Measurements from ENCODE around the gene TNFAIP8L3.
"Not testable (repeated sequence)": the region's sequence is repeated elsewhere in the genome, so short reads cannot be mapped to it uniquely, and the experiment has no call there.

The TNFAIP8L3 gene

DNA sequence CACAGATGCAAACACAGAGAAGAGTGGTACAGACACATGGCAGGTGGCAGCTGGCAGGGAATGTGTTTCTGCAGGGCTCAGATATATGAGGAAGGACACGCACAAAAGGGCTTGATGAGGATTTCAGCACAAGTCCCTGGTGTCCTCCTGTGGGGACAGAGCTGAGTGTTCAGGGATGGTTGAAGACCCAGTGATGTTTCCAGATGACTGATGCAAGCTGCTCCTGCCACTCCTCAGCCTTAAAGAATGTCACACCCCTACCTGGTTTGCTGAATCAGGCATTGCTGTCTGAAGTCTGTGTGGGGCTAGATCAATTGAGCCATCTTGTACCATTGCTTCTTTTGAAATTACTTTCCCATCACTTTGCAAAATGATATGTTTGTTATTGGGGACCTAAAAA lies 40.2 kb downstream of the TNFAIP8L3 start:
- DNase-seq = no peak

DNA sequence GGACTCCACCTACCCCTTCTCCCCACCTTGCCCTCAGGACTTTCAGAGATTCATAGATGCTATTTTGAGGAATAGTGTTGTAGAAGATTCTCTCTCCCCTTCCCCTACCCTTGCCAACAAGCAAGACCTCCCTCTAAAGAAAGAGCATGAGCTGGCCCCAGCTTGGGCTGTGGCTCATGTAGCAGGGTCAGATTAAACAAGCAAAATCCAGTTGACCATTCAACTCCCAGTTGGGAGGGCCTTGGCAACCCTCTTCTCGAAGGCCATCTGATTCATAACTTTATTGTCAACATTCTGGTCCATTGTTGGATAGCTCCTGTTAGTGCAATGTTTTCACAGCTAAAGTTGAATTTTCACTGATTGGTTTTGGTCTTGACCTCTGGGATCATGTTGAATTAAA lies 41.1 kb downstream of the TNFAIP8L3 start:
- DNase-seq = no peak

DNA sequence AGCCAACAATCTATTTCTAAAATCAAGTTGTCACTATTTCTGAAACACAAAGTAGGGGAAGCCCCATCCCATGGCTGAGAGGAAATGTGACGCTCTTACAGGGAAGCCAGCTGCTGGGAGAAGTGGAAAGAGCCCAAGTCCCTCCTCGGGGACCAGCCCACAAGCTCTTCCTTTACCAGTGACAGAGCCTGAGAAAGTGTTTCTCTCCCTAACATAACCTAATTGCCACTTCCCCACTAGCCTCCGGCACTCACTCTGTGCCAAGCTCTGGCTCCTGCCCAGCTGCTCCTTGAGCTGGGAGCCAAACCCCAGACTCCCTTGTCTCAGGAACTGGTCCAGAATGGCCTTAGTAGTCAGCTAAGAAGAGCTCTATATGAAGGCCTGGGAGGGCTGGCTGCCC lies 42.9 kb downstream of the TNFAIP8L3 start:
- DNase-seq = no peak

GRCh38 chr15:51049081-51049480 lies 45.6 kb downstream of the TNFAIP8L3 start:
- DNase-seq = no peak

DNA sequence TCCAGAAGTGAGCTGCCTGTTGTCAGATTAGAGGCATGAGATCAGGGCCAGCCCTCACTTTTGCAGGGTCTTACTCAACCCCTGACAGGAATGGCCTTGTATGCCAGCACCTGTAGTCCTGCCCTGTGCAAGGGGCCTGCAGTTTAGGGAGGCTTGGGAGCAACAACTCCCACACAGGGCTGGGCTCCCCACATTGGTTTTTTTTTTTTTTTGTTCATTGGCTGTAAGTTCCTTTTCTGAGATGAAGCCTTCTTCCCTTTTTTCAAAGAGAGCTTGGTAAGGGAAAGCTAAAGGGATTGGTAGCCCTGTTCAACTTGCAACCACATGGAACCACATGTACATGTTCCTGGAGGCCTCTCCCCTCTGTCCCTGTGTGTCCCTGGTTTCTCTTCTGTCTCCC lies 46.4 kb downstream of the TNFAIP8L3 start:
- no peak for DNase-seq

DNA sequence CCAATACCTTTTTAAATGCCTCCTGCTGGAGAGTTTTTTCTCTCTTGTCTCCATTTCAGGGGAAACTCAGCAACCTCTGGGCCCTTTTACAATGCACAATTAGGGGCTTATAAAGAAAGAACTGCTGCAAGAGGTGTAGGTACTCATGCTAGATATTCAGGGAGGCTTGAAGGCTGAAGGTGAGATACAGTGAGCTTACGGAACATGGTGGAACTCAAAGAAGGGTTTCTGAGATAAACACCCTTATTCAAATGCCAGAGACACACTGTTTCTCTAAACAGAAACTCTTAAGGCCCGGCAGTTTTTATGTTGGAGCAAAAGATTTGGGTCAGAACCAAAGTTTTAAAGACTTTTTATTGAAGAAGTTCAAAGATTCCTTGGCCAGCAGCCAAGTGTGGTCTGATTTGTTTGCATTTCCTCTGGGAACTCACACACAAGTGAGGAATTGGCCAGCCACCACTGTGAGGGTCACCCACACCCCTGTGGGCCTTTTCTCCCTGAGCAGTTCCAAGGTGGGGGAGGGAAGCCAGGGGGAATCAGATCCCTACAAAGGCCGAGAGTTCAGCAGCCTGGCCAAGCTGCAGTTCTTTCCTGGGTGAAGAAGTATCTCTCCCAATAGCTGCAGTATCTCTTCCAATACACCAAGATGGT lies 47.8 kb downstream of the TNFAIP8L3 start:
- peak; percentile 41 for DNase-seq

DNA sequence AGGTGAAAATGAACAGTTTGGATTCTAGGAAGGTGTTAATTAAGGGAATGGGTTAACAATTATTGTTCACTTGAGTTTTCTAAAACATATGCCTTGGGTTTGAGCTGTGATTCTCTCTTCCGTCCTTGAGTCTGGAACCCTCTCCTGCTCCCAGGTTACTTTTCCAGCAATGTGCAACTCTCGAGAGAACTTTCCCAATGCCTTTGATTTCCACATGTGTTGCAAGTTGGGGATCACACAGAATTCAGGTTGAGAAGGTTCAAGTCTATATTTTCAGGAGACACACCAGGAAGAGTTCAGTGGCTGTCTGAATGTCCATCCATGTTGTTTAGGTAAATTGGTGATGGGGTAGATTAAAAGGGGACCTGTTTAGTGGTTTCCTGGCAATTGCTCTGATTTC lies 48.7 kb downstream of the TNFAIP8L3 start:
- no peak for DNase-seq

GRCh38 chr15:51044037-51044727 lies 50.5 kb downstream of the TNFAIP8L3 start:
- DNase-seq = no peak

GRCh38 chr15:51038974-51039319 lies 55.8 kb downstream of the TNFAIP8L3 start:
- no peak for DNase-seq

- no peak for DNase-seq
These were observed 56.3 kb downstream of the TNFAIP8L3 start for GRCh38 chr15:51038162-51038973.

GRCh38 chr15:51037474-51037873 lies 57.2 kb downstream of the TNFAIP8L3 start:
- DNase-seq = not testable (repeated sequence)

- peak; percentile 67 for DNase-seq
These were observed 63.9 kb downstream of the TNFAIP8L3 start for GRCh38 chr15:51030649-51031316.

DNA sequence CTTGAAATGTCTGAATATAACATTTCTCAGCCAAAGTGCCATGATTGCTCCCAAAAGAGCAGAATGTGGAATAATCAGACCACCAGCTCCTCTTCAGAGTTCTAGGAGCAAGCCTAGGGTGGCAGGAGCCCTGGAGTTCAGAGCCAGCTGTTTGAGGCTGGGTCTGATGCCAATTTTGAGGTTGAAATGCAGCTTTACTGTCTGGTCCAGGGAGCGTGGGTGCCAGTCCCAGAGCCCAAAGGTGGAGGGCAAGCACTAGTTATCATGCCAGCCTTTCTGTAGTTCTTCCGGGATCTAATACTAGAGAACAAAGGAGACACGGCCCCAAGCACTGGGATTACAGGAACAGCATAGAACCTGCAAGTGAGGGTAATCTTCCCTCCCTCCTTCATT lies 69.3 kb downstream of the TNFAIP8L3 start:
- DNase-seq = no peak

DNA sequence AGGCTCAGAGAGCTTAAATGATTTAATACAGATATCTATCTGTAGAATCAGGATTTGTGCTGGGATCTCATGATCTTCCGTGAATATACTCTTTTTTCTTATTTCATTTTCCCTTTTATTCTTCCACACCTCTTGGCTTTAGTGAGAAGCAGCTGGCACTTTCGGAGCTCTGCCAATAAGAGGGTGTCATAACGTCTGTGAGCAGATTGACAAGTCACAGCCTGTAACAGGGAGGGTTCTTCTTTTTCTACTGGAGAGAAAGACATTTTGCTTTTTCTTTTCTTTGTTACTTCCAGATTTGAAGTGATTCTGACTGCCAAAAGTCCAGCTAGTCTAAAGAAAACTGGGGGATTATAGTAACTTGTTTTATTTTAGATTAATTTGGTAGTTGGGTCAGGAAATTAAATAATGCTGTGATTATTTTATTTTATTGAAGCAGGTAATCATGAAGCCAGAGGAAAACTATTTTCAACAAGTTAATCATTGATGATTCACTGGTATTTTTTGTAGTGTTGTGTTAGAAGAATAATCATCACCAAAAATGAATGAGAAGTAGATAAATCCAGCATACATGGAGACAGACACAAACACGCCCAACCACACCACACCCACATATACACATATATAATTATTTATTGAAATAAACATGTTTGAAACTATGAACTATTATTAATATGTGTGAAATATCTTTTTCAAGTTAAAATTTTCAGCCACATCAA lies 69.8 kb downstream of the TNFAIP8L3 start:
- peak; percentile 11 for DNase-seq

- DNase-seq = no peak
These were observed 71.2 kb downstream of the TNFAIP8L3 start for GRCh38 chr15:51023499-51023898.

DNA sequence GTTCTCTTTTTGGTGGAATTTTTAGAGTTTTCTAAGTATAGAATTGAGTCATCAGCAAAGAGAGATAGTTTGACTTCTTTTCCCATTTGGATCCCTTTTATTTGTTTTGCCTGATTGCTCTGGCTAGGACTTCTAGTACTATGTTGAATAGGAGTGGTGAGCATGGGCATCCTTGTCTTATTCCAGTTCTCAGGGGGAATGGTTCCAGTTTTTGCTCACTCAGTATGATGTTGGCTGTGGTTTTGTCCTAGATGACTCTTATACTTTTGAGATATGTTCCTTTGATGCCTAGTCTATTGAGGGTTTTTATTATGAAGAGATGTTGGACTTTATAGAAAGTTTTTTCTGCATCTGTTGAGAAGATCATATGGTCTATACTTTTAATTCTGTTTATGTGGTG lies 72.5 kb downstream of the TNFAIP8L3 start:
- no peak for DNase-seq

DNA sequence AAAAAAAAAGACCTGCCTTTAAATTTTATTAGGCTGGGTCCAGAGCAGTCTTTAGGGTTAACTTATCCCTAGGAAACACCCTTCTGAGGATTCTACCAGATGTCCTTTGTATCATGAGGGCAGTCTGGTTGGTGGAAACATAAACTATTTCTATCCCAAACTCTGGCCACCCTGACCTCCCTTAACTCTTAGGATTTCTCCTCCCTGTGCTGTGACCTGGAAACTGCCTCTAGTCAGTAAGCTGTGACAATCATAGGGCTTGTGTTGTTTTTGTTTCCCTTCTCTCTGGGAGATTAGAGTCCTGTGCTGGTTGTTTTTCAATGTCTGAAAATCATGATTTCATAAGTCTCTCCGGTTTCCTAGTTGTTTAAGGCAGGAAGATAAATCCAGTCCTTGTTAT lies 78.1 kb downstream of the TNFAIP8L3 start:
- DNase-seq = no peak

- no peak for DNase-seq
These were observed 83.5 kb downstream of the TNFAIP8L3 start for GRCh38 chr15:51011212-51011611.

DNA sequence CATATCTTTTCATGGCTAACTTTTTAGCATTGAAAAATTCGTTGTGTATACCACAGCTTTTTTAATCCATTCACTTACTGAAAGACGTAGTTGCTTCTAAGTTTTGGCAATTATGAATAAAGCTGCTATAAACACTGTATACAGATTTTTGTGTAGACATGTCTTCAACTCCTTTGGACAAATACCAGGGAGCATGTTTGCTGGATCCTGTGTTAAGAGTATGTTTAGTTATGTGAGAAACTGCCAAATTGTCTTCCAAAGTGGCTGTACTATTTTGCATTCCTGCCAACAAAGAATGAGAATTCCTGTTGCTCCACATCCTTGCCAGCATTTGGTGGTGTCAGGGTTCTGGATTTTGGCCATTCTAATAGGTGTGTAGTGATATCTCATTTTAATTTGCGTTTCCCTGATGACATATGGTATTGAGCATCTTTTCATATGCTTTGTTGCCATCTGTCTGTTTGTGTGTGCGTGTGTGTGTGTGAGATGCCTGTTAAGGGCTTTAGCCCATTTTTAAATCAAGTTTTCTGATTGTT lies 87.5 kb downstream of the TNFAIP8L3 start:
- no peak for DNase-seq

All from fibroblast of skin of scalp (primary cell).